NT2/D1 (cell line): ENCODE data around the gene LIPC.

Source experiments
- DNase-seq: peaks from one replicate; pipeline ENCODE4 v3.0.0-alpha.2; 2011; ENCODE audit warnings: low read depth, low spot score
- H3K27me3 ChIP-seq: 2 replicates; pipeline ENCODE4 v1.6.0; 2011; ENCODE audit warnings: mild to moderate bottlenecking; ENCODE audit not compliant: insufficient read length, insufficient read depth
- H3K36me3 ChIP-seq: 2 replicates; pipeline ENCODE4 v1.6.1; 2011; ENCODE audit warnings: mild to moderate bottlenecking, low read length, mixed read lengths; ENCODE audit not compliant: insufficient read depth, insufficient read length
- H3K4me1 ChIP-seq: 2 replicates; pipeline ENCODE4 v1.5.1; 2011; ENCODE audit not compliant: insufficient read depth, insufficient read length
- H3K4me3 ChIP-seq: 2 replicates; pipeline ENCODE4 v1.5.1; 2011; ENCODE audit warnings: low read depth; ENCODE audit not compliant: insufficient read length
- H3K9ac ChIP-seq: 2 replicates; pipeline ENCODE4 v1.6.0; 2011; ENCODE audit warnings: low read depth; ENCODE audit not compliant: insufficient read length
- H3K9me3 ChIP-seq: 2 replicates; pipeline ENCODE4 v1.5.1; 2011; ENCODE audit warnings: mild to moderate bottlenecking, low read length; ENCODE audit not compliant: insufficient read depth
- SUZ12 ChIP-seq: IDR thresholded peaks from 2 replicates; pipeline ENCODE4 v1.6.1; 2011; ENCODE audit not compliant: insufficient read length, insufficient read depth; ENCODE audit errors: extremely low read depth
- YY1 ChIP-seq: IDR thresholded peaks from 2 replicates; pipeline ENCODE4 v1.6.1; 2011; ENCODE audit not compliant: insufficient read length, insufficient read depth
- ZNF274 ChIP-seq: IDR thresholded peaks from 2 replicates; pipeline ENCODE4 v1.6.1; 2011; ENCODE audit warnings: mild to moderate bottlenecking, low read depth, low read length

LIPC gene

GRCh38 chr15:58522865-58523264 lies 91.1 kb downstream of the LIPC start:
- no peak overlapping the region for H3K4me3 ChIP-seq
- no peaks in the 10 kb centered on the region for H3K4me1 ChIP-seq
- H3K27me3 ChIP-seq = no peaks in the 10 kb centered on the region
- no peak for DNase-seq
- H3K9me3 ChIP-seq = no peaks in the 10 kb centered on the region
- H3K9ac ChIP-seq = no peak overlapping the region
- TF ChIP-seq ZNF274 = no peak
- TF ChIP-seq SUZ12 = no peak
- TF ChIP-seq YY1 = no peak
- no peaks in the 10 kb centered on the region for H3K36me3 ChIP-seq

GRCh38 chr15:58523634-58524033 lies 91.8 kb downstream of the LIPC start:
- H3K27me3 ChIP-seq = no peaks in the 10 kb centered on the region
- no peaks in the 10 kb centered on the region for H3K36me3 ChIP-seq
- no peak overlapping the region for H3K4me3 ChIP-seq
- TF ChIP-seq SUZ12 = no peak
- DNase-seq = no peak
- no peaks in the 10 kb centered on the region for H3K9me3 ChIP-seq
- H3K9ac ChIP-seq = no peak overlapping the region
- H3K4me1 ChIP-seq = no peaks in the 10 kb centered on the region

- DNase-seq = no peak
- H3K9ac ChIP-seq = no peak overlapping the region
- H3K4me3 ChIP-seq = no peak overlapping the region
- TF ChIP-seq YY1 (no peak), SUZ12 (no peak), ZNF274 (no peak)
- H3K4me1 ChIP-seq = no peaks in the 10 kb centered on the region
- no peaks in the 10 kb centered on the region for H3K36me3 ChIP-seq
- no peaks in the 10 kb centered on the region for H3K27me3 ChIP-seq
- no peaks in the 10 kb centered on the region for H3K9me3 ChIP-seq
Measured at GRCh38 chr15:58524247-58524646, 92.5 kb downstream of the LIPC start.

GRCh38 chr15:58525991-58526421 lies 94.2 kb downstream of the LIPC start:
- no peaks in the 10 kb centered on the region for H3K9me3 ChIP-seq
- no peak for DNase-seq
- H3K4me3 ChIP-seq = no peak overlapping the region
- H3K36me3 ChIP-seq = no peaks in the 10 kb centered on the region
- no peaks in the 10 kb centered on the region for H3K4me1 ChIP-seq
- TF ChIP-seq ZNF274 = no peak
- no peak for TF ChIP-seq YY1
- TF ChIP-seq SUZ12 = no peak
- no peak overlapping the region for H3K9ac ChIP-seq
- H3K27me3 ChIP-seq = no peaks in the 10 kb centered on the region

GRCh38 chr15:58526647-58527192 lies 94.9 kb downstream of the LIPC start:
- H3K4me1 ChIP-seq = no peaks in the 10 kb centered on the region

GRCh38 chr15:58527573-58528187 lies 95.9 kb downstream of the LIPC start:
- no peaks in the 10 kb centered on the region for H3K27me3 ChIP-seq
- DNase-seq = no peak
- H3K36me3 ChIP-seq = no peaks in the 10 kb centered on the region
- no peak overlapping the region for H3K9ac ChIP-seq
- H3K4me3 ChIP-seq = no peak overlapping the region
- TF ChIP-seq YY1 (no peak), SUZ12 (no peak), ZNF274 (no peak)
- H3K4me1 ChIP-seq = no peaks in the 10 kb centered on the region
- no peaks in the 10 kb centered on the region for H3K9me3 ChIP-seq

More at GRCh38 chr15:58526647-58527192, 94.9 kb downstream of the LIPC start:
- no peak for DNase-seq
- TF ChIP-seq YY1 = no peak
- TF ChIP-seq ZNF274 = no peak
- TF ChIP-seq SUZ12 = no peak
- Histone ChIP-seq H3K9me3 (no peaks in the 10 kb centered on the region), H3K36me3 (no peaks in the 10 kb centered on the region), H3K27me3 (no peaks in the 10 kb centered on the region), H3K9ac (no peak overlapping the region), H3K4me3 (no peak overlapping the region)

GRCh38 chr15:58528188-58528870 lies 96.5 kb downstream of the LIPC start:
- H3K9me3 ChIP-seq = no peaks in the 10 kb centered on the region
- H3K4me1 ChIP-seq = no peaks in the 10 kb centered on the region
- no peak for DNase-seq
- no peak overlapping the region for H3K9ac ChIP-seq
- no peak for TF ChIP-seq SUZ12
- TF ChIP-seq ZNF274 = no peak
- TF ChIP-seq YY1 = no peak
- no peaks in the 10 kb centered on the region for H3K27me3 ChIP-seq
- no peak overlapping the region for H3K4me3 ChIP-seq
- H3K36me3 ChIP-seq = no peaks in the 10 kb centered on the region
